ENCODE results near the gene COPE. TPM values are rescaled to one million over a fixed set of nuclear protein-coding genes. Genes with fewer than 3 reads are reported as not detected.

COPE gene
- total RNA-seq, 1 donor from 2014 or later, result 95.2 TPM

GRCh38 chr19:18860302-18860700, 58.9 kb downstream of the COPE start:
- no peak overlapping the region for H3K4me3 Mint-ChIP-seq
- no peaks in the 10 kb centered on the region for H3K36me3 ChIP-seq

GRCh38 chr19:18859676-18860301, 59.4 kb downstream of the COPE start:
- Mint-ChIP-seq H3K36me3 (peaks cover 14% of the 10 kb centered on the region), H3K4me1 (no peaks in the 10 kb centered on the region), H3K27me3 (ENCODE audit: insufficient read depth, low read depth) (peaks cover 4% of the 10 kb centered on the region), H3K9me3 (no peaks in the 10 kb centered on the region), H3K27ac (no peak overlapping the region), H3K4me3 (no peak overlapping the region)
- H3K36me3 ChIP-seq, result no peaks in the 10 kb centered on the region
- no peak overlapping the region for H3K9ac ChIP-seq
- peaks cover 27% of the 10 kb centered on the region for H4K20me1 ChIP-seq (ENCODE audit: low read depth)
- no peaks in the 10 kb centered on the region for H3F3A ChIP-seq (ENCODE audit: low read depth)
- H3K27ac ChIP-seq, result no peak overlapping the region
- H3K79me2 ChIP-seq (ENCODE audit: low read depth), result no peaks in the 10 kb centered on the region
- TF ChIP-seq CTCF (IDR thresholded peaks at IDR 0.05), result no peak
- TF ChIP-seq EZH2 (IDR thresholded peaks at IDR 0.05), result no peak
- TF ChIP-seq EZH2phosphoT487 (IDR thresholded peaks at IDR 0.05), result no peak
- H3K27me3 ChIP-seq, result no peaks in the 10 kb centered on the region
- no peak overlapping the region for H3K4me2 ChIP-seq
- no peaks in the 10 kb centered on the region for H3K9me3 ChIP-seq (ENCODE audit: low read depth)
- no peak overlapping the region for H2AFZ ChIP-seq (replicated peaks)
- no peaks in the 10 kb centered on the region for H3K4me1 ChIP-seq
- no peak for DNase-seq (ENCODE audit: low spot score)
- no peak overlapping the region for H3K4me3 ChIP-seq

More at GRCh38 chr19:18860302-18860700, 58.9 kb downstream of the COPE start:
- no peak for DNase-seq (ENCODE audit: low spot score)
- Histone ChIP-seq H3K9me3 (ENCODE audit: low read depth) (no peaks in the 10 kb centered on the region), H3K4me2 (no peak overlapping the region), H4K20me1 (ENCODE audit: low read depth) (peaks cover 27% of the 10 kb centered on the region), H3F3A (ENCODE audit: low read depth) (no peaks in the 10 kb centered on the region), H3K4me3 (no peak overlapping the region), H3K27ac (no peak overlapping the region), H3K79me2 (ENCODE audit: low read depth) (no peaks in the 10 kb centered on the region), H3K9ac (no peak overlapping the region), H3K27me3 (no peaks in the 10 kb centered on the region), H3K4me1 (no peaks in the 10 kb centered on the region), H2AFZ (replicated peaks) (no peak overlapping the region)
- H3K4me1 Mint-ChIP-seq, result no peaks in the 10 kb centered on the region
- H3K27me3 Mint-ChIP-seq (ENCODE audit: insufficient read depth, low read depth), result peaks cover 4% of the 10 kb centered on the region
- H3K9me3 Mint-ChIP-seq, result no peaks in the 10 kb centered on the region
- peaks cover 13% of the 10 kb centered on the region for H3K36me3 Mint-ChIP-seq
- H3K27ac Mint-ChIP-seq, result no peak overlapping the region
- TF ChIP-seq EZH2 (IDR thresholded peaks at IDR 0.05), result no peak
- TF ChIP-seq EZH2phosphoT487 (IDR thresholded peaks at IDR 0.05), result no peak
- TF ChIP-seq CTCF (IDR thresholded peaks at IDR 0.05), result no peak

- H3F3A ChIP-seq (ENCODE audit: low read depth), result no peaks in the 10 kb centered on the region
- Mint-ChIP-seq H3K36me3 (peaks cover 14% of the 10 kb centered on the region), H3K4me1 (no peaks in the 10 kb centered on the region), H3K9me3 (no peaks in the 10 kb centered on the region), H3K4me3 (no peak overlapping the region), H3K27ac (no peak overlapping the region), H3K27me3 (ENCODE audit: insufficient read depth, low read depth) (peaks cover 4% of the 10 kb centered on the region)
- H3K27ac ChIP-seq, result no peak overlapping the region
- no peaks in the 10 kb centered on the region for H3K9me3 ChIP-seq (ENCODE audit: low read depth)
- no peaks in the 10 kb centered on the region for H3K4me1 ChIP-seq
- H3K36me3 ChIP-seq, result no peaks in the 10 kb centered on the region
- no peak for DNase-seq (ENCODE audit: low spot score)
- H3K4me2 ChIP-seq, result no peak overlapping the region
- TF ChIP-seq EZH2phosphoT487 (IDR thresholded peaks at IDR 0.05) (no peak), EZH2 (IDR thresholded peaks at IDR 0.05) (no peak), CTCF (IDR thresholded peaks at IDR 0.05) (no peak)
- H3K9ac ChIP-seq, result no peak overlapping the region
- no peaks in the 10 kb centered on the region for H3K79me2 ChIP-seq (ENCODE audit: low read depth)
- H2AFZ ChIP-seq (replicated peaks), result no peak overlapping the region
- H3K27me3 ChIP-seq, result no peaks in the 10 kb centered on the region
- peaks cover 26% of the 10 kb centered on the region for H4K20me1 ChIP-seq (ENCODE audit: low read depth)
- H3K4me3 ChIP-seq, result no peak overlapping the region
Measured at GRCh38 chr19:18858906-18859646, 60.1 kb downstream of the COPE start.

Measured in neural progenitor cell (in vitro differentiated cells).